ENCODE measurements around the gene NTSR2.

Gene NTSR2

GRCh38 chr2:11667194-11667593 lies 2.8 kb downstream of the NTSR2 start:
- no peak for TF ChIP-seq CTCF (IDR thresholded peaks at IDR 0.05)
- no peak overlapping the region for H3K27ac ChIP-seq
- no peaks in the 10 kb centered on the region for H3K4me1 ChIP-seq
- H3K27me3 ChIP-seq (ENCODE audit: control insufficient read depth, insufficient read depth, low read length), result no peaks in the 10 kb centered on the region
- H3K9ac ChIP-seq, result no peak overlapping the region
- no peaks in the 10 kb centered on the region for H3K36me3 ChIP-seq (ENCODE audit: control insufficient read depth, insufficient read depth, low read length)
- H3K79me2 ChIP-seq, result no peaks in the 10 kb centered on the region
- H3K4me2 ChIP-seq (ENCODE audit: low read length), result no peak overlapping the region
- no peak overlapping the region for H2AFZ ChIP-seq
- no peaks in the 10 kb centered on the region for H3K9me3 ChIP-seq (ENCODE audit: control insufficient read depth, low read length)
- H3K4me3 ChIP-seq (ENCODE audit: low read depth, low read length), result no peak overlapping the region

GRCh38 chr2:11665510-11666362 lies 4.3 kb downstream of the NTSR2 start:
- Histone ChIP-seq H3K4me1 (no peaks in the 10 kb centered on the region), H3K9me3 (ENCODE audit: control insufficient read depth, low read length) (no peaks in the 10 kb centered on the region)
- TF ChIP-seq CTCF (IDR thresholded peaks at IDR 0.05), result no peak

GRCh38 chr2:11665028-11665427 lies 5.0 kb downstream of the NTSR2 start:
- Histone ChIP-seq H3K4me1 (no peaks in the 10 kb centered on the region), H3K9ac (no peak overlapping the region), H3K4me2 (ENCODE audit: low read length) (no peak overlapping the region), H2AFZ (no peak overlapping the region), H3K27me3 (ENCODE audit: control insufficient read depth, insufficient read depth, low read length) (no peaks in the 10 kb centered on the region), H3K36me3 (ENCODE audit: control insufficient read depth, insufficient read depth, low read length) (no peaks in the 10 kb centered on the region), H3K79me2 (no peaks in the 10 kb centered on the region), H3K9me3 (ENCODE audit: control insufficient read depth, low read length) (no peaks in the 10 kb centered on the region), H3K4me3 (ENCODE audit: low read depth, low read length) (no peak overlapping the region), H3K27ac (no peak overlapping the region)
- no peak for TF ChIP-seq CTCF (IDR thresholded peaks at IDR 0.05)

More at GRCh38 chr2:11665510-11666362, 4.3 kb downstream of the NTSR2 start:
- Histone ChIP-seq H3K79me2 (no peaks in the 10 kb centered on the region), H3K9ac (no peak overlapping the region), H3K4me3 (ENCODE audit: low read depth, low read length) (no peak overlapping the region), H3K27me3 (ENCODE audit: control insufficient read depth, insufficient read depth, low read length) (no peaks in the 10 kb centered on the region), H3K4me2 (ENCODE audit: low read length) (no peak overlapping the region), H2AFZ (no peak overlapping the region), H3K36me3 (ENCODE audit: control insufficient read depth, insufficient read depth, low read length) (no peaks in the 10 kb centered on the region), H3K27ac (no peak overlapping the region)

GRCh38 chr2:11663427-11663826 lies 6.6 kb downstream of the NTSR2 start:
- Histone ChIP-seq H3K27me3 (ENCODE audit: control insufficient read depth, insufficient read depth, low read length) (no peaks in the 10 kb centered on the region), H3K79me2 (no peaks in the 10 kb centered on the region)

More at GRCh38 chr2:11663427-11663826, 6.6 kb downstream of the NTSR2 start:
- Histone ChIP-seq H3K4me1 (no peaks in the 10 kb centered on the region), H3K36me3 (ENCODE audit: control insufficient read depth, insufficient read depth, low read length) (no peaks in the 10 kb centered on the region), H2AFZ (no peak overlapping the region), H3K9ac (no peak overlapping the region), H3K4me3 (ENCODE audit: low read depth, low read length) (no peak overlapping the region), H3K4me2 (ENCODE audit: low read length) (no peak overlapping the region), H3K27ac (no peak overlapping the region), H3K9me3 (ENCODE audit: control insufficient read depth, low read length) (no peaks in the 10 kb centered on the region)
- no peak for TF ChIP-seq CTCF (IDR thresholded peaks at IDR 0.05)
